ENCODE measurements around the gene LRRC18.

The LRRC18 gene

DNA sequence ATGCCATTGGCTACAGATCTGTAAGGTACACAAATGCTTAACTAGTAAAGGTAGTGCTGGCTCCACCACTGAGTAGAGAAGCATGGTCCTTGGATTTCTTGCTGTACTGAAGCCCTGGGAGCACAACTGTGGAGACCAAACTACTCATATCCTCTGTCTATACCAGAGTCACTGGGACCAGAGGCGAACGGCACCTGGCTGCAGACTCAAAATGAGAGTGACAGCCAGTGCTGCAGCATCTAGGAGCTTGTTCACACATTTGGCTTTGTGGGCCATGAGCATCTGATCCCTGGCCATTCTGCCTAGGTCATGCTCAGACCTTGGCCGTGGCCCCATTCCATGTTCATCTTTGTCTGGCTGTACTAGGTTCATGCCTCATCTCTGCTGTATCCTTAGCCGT lies 31.9 kb downstream of the LRRC18 start:
- Histone ChIP-seq H3K4me3 (ENCODE audit: low read depth, low read length) (no peak overlapping the region), H3K27me3 (ENCODE audit: insufficient read depth, low read length) (peaks cover 40% of the 10 kb centered on the region), H2AFZ (ENCODE audit: low read length, unreplicated experiment) (no peak overlapping the region), H3K79me2 (ENCODE audit: control insufficient read depth, insufficient read depth, low read length, unreplicated experiment) (no peaks in the 10 kb centered on the region), H3K27ac (ENCODE audit: low read depth, low read length) (no peak overlapping the region), H3K4me1 (ENCODE audit: control insufficient read depth, insufficient read depth, low read length, unreplicated experiment) (no peaks in the 10 kb centered on the region), H3K36me3 (ENCODE audit: insufficient read depth, low read length) (no peaks in the 10 kb centered on the region)

DNA sequence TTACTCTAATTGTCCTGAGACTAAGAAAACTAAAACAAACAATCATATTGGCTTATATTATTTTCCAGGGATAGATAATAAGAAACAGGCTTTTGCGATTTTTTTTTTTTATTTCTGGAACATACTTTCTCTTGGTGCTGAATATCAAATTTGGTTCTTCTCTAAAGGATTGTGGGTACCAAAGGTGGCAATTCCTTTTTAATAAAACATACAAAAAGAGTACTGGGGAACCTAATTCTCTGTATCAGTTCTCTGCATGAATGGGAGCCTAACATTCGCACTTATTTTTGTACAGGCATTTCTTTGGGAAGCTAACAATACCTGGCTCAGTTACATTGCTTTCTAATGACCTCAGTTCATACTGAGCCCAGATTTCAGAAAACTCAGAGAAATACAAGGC lies 32.8 kb downstream of the LRRC18 start:
- Histone ChIP-seq H2AFZ (ENCODE audit: low read length, unreplicated experiment) (no peak overlapping the region), H3K36me3 (ENCODE audit: insufficient read depth, low read length) (no peaks in the 10 kb centered on the region), H3K79me2 (ENCODE audit: control insufficient read depth, insufficient read depth, low read length, unreplicated experiment) (no peaks in the 10 kb centered on the region), H3K27me3 (ENCODE audit: insufficient read depth, low read length) (peaks cover 35% of the 10 kb centered on the region), H3K27ac (ENCODE audit: low read depth, low read length) (no peak overlapping the region), H3K4me3 (ENCODE audit: low read depth, low read length) (no peak overlapping the region), H3K4me1 (ENCODE audit: control insufficient read depth, insufficient read depth, low read length, unreplicated experiment) (no peaks in the 10 kb centered on the region)

DNA sequence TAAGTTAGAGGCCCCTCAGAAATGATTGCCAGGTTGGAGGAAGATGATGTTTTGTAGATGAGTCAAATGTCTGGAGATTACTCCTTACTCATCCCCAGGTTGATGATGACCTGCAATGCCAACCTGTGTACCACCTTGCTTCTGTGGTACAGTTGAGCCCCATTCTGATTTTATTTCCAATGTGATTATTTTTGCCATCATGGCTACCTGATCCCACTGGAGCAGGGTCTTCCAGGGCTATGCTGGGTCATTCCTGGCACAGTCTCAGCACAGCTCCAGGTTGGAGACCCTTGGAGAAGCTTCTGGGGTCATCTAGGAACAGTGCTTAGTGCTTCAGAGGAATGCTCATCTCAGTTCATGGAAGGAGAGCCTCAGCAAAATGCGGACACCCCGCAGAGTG lies 34.3 kb downstream of the LRRC18 start:
- Histone ChIP-seq H3K27ac (ENCODE audit: low read depth, low read length) (no peak overlapping the region), H3K79me2 (ENCODE audit: control insufficient read depth, insufficient read depth, low read length, unreplicated experiment) (no peaks in the 10 kb centered on the region), H3K4me1 (ENCODE audit: control insufficient read depth, insufficient read depth, low read length, unreplicated experiment) (no peaks in the 10 kb centered on the region), H3K36me3 (ENCODE audit: insufficient read depth, low read length) (no peaks in the 10 kb centered on the region), H3K4me3 (ENCODE audit: low read depth, low read length) (no peak overlapping the region), H2AFZ (ENCODE audit: low read length, unreplicated experiment) (no peak overlapping the region), H3K27me3 (ENCODE audit: insufficient read depth, low read length) (peaks cover 33% of the 10 kb centered on the region)

DNA sequence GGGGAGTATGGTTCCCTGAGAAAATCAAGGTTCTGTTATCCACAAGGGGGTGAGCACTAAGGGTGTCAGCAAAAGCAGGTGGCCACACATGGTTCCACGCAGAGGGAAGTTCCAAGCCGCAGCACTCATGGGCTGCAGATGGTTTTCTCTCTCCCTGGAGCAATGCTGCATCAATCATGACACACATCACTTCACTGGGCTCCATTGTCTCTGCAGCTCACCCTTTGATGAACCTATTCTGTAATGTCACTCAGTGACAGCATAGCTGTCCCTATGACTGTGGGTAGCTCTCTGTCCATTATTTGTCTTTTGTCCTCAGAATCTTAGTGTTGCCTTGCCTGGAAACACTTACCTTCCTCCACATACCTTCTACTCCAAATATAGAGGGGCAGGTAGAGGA lies 34.8 kb downstream of the LRRC18 start:
- Histone ChIP-seq H2AFZ (ENCODE audit: low read length, unreplicated experiment) (no peak overlapping the region), H3K36me3 (ENCODE audit: insufficient read depth, low read length) (no peaks in the 10 kb centered on the region), H3K27ac (ENCODE audit: low read depth, low read length) (no peak overlapping the region), H3K4me1 (ENCODE audit: control insufficient read depth, insufficient read depth, low read length, unreplicated experiment) (no peaks in the 10 kb centered on the region), H3K4me3 (ENCODE audit: low read depth, low read length) (no peak overlapping the region), H3K27me3 (ENCODE audit: insufficient read depth, low read length) (peaks cover 33% of the 10 kb centered on the region), H3K79me2 (ENCODE audit: control insufficient read depth, insufficient read depth, low read length, unreplicated experiment) (no peaks in the 10 kb centered on the region)

DNA sequence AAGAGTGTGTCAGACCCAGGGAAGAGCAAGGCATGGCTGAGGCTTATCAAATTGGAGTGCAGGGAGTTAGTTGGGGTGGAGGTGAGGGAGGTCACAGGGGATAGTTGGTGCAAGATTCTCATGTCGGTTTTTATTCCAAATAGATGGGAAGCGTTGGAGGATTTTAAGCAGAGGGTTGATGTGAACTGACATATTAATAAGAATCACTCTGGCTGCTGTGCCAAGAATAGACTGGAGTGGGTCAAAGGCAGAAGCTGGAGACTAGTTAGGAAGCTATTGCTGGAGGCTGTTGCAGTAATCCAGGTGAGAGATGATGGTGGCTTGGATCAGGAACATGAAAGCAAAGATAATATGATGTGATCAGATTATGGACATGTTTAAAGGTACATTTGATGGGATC lies 36.5 kb downstream of the LRRC18 start:
- no peak overlapping the region for H3K27ac ChIP-seq (ENCODE audit: low read depth, low read length)
- no peaks in the 10 kb centered on the region for H3K4me1 ChIP-seq (ENCODE audit: control insufficient read depth, insufficient read depth, low read length, unreplicated experiment)
- H3K79me2 ChIP-seq (ENCODE audit: control insufficient read depth, insufficient read depth, low read length, unreplicated experiment), result no peaks in the 10 kb centered on the region
- H3K4me3 ChIP-seq (ENCODE audit: low read depth, low read length), result no peak overlapping the region
- peaks cover 27% of the 10 kb centered on the region for H3K27me3 ChIP-seq (ENCODE audit: insufficient read depth, low read length)
- H3K36me3 ChIP-seq (ENCODE audit: insufficient read depth, low read length), result no peaks in the 10 kb centered on the region
- H2AFZ ChIP-seq (ENCODE audit: low read length, unreplicated experiment), result no peak overlapping the region

DNA sequence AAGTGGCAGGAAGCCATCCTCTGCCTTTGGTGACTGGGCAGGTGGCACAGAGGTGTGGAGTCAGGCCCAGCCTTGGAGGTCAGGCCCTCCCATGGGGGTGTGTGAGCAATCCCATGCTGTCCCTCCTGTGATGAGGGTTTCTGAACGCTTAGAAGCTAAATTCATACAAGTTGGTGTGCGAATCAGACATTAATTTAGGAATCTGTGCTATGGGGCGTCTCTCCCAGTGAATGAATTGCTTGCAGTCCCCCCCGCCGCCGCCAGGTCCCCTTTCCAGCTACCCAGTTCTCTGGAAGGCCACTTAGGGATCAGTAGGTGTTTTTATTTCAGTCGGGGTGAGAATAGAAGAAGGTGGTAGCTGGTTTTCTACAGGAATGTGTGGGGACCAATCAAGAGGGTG lies 37.5 kb downstream of the LRRC18 start:
- Histone ChIP-seq H3K36me3 (ENCODE audit: insufficient read depth, low read length) (no peaks in the 10 kb centered on the region), H3K27ac (ENCODE audit: low read depth, low read length) (no peak overlapping the region)

DNA sequence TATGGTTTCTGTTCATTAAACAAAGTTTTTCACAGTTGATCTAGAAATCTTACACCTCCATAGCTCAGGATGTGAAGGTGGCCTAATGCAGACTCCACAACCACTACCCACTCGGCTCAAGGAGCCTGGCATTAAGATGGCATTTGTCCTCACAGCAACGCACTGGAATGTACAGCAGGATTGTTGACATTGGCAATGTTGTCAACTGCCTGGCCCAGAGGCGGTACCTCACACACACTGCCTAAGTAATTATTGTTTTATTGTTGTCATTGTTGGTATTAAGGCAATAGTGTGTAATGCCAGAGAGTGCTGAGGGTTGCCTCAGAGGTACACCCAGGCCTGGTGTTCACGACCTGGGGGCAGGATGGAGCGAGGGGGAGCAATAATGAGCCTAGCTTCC lies 38.3 kb downstream of the LRRC18 start:
- peaks cover 15% of the 10 kb centered on the region for H3K27me3 ChIP-seq (ENCODE audit: insufficient read depth, low read length)
- H3K27ac ChIP-seq (ENCODE audit: low read depth, low read length), result no peak overlapping the region
- no peak overlapping the region for H2AFZ ChIP-seq (ENCODE audit: low read length, unreplicated experiment)
- H3K4me1 ChIP-seq (ENCODE audit: control insufficient read depth, insufficient read depth, low read length, unreplicated experiment), result no peaks in the 10 kb centered on the region
- no peaks in the 10 kb centered on the region for H3K36me3 ChIP-seq (ENCODE audit: insufficient read depth, low read length)
- no peak overlapping the region for H3K4me3 ChIP-seq (ENCODE audit: low read depth, low read length)
- no peaks in the 10 kb centered on the region for H3K79me2 ChIP-seq (ENCODE audit: control insufficient read depth, insufficient read depth, low read length, unreplicated experiment)

More for the DNA sequence above, 37.5 kb downstream of the LRRC18 start:
- no peaks in the 10 kb centered on the region for H3K4me1 ChIP-seq (ENCODE audit: control insufficient read depth, insufficient read depth, low read length, unreplicated experiment)
- H3K27me3 ChIP-seq (ENCODE audit: insufficient read depth, low read length), result peaks cover 23% of the 10 kb centered on the region
- no peaks in the 10 kb centered on the region for H3K79me2 ChIP-seq (ENCODE audit: control insufficient read depth, insufficient read depth, low read length, unreplicated experiment)
- no peak overlapping the region for H2AFZ ChIP-seq (ENCODE audit: low read length, unreplicated experiment)
- no peak overlapping the region for H3K4me3 ChIP-seq (ENCODE audit: low read depth, low read length)

DNA sequence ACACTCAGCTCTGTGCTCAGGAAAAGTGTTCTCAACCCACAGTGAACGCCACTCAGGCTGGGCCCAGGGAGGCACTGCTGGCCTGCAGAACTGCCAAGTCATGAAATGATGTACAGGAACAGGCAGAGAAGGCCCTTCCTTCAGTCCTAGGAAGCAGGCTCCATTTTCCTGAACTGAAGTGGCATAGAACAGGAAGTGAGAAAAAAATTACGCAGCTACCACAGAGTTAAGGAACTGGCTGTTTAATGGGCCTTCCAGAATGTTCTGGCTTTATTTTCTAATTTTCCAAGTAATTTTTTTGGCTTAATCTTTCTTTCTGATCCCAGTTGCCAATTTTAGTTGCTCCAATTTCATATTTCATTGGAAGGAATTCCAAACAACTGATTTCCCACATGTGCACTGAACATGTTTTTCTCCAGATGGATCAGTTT lies 39.3 kb downstream of the LRRC18 start:
- no peak overlapping the region for H3K27ac ChIP-seq (ENCODE audit: low read depth, low read length)
- no peak overlapping the region for H3K4me3 ChIP-seq (ENCODE audit: low read depth, low read length)
- H3K27me3 ChIP-seq (ENCODE audit: insufficient read depth, low read length), result peaks cover 11% of the 10 kb centered on the region; the same call in 1 of the 2 replicates
- H3K36me3 ChIP-seq (ENCODE audit: insufficient read depth, low read length), result no peaks in the 10 kb centered on the region
- H3K79me2 ChIP-seq (ENCODE audit: control insufficient read depth, insufficient read depth, low read length, unreplicated experiment), result no peaks in the 10 kb centered on the region
- H3K4me1 ChIP-seq (ENCODE audit: control insufficient read depth, insufficient read depth, low read length, unreplicated experiment), result no peaks in the 10 kb centered on the region
- H2AFZ ChIP-seq (ENCODE audit: low read length, unreplicated experiment), result no peak overlapping the region

DNA sequence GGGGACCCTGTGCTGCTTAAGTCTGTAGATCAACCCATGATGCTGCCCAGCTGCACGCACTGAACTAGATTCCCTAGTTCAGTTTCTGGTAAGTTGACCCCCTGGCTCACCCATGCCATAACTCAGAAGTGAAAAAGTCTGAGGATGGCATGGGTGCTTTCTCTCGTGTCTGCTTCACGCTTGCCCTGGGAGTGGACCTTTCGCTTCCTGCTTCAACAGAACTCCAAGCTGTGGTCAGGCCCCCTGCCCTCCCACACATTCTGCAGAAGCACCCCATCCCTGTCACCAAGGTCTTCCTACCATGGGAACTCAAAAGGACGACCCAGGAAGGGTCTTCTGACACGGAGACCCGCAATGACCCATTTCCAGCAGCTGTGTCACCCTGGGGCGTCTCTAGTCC lies 39.9 kb downstream of the LRRC18 start:
- Histone ChIP-seq H3K79me2 (ENCODE audit: control insufficient read depth, insufficient read depth, low read length, unreplicated experiment) (no peaks in the 10 kb centered on the region), H3K27me3 (ENCODE audit: insufficient read depth, low read length) (peaks cover 11% of the 10 kb centered on the region; the same call in 1 of the 2 replicates), H3K4me3 (ENCODE audit: low read depth, low read length) (no peak overlapping the region), H3K27ac (ENCODE audit: low read depth, low read length) (no peak overlapping the region), H3K36me3 (ENCODE audit: insufficient read depth, low read length) (no peaks in the 10 kb centered on the region), H3K4me1 (ENCODE audit: control insufficient read depth, insufficient read depth, low read length, unreplicated experiment) (no peaks in the 10 kb centered on the region), H2AFZ (ENCODE audit: low read length, unreplicated experiment) (no peak overlapping the region)

DNA sequence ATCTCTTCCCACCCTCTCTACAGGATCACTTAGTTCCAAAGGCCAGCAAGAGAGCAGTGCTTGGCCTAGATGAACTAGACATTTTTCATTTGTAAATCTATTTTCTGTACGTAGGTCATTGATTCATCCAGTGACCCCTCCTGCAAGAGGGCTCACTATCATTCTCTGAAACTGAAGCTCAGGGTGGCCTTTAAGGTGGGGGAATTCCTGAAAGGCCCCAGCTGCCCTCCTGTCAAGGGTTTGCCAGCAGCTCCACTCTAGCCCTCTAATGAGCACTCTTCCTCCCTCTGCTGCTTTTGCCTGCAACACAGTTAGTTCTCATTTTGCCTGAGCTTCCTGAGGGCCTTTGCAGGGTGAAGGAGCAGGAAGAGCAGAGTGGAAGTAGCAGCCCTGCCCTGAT lies 41.2 kb downstream of the LRRC18 start:
- H3K36me3 ChIP-seq (ENCODE audit: insufficient read depth, low read length), result no peaks in the 10 kb centered on the region
- H3K27ac ChIP-seq (ENCODE audit: low read depth, low read length), result no peak overlapping the region
- H3K4me3 ChIP-seq (ENCODE audit: low read depth, low read length), result no peak overlapping the region
- H3K27me3 ChIP-seq (ENCODE audit: insufficient read depth, low read length), result peaks cover 9% of the 10 kb centered on the region; the same call in 1 of the 2 replicates
- no peak overlapping the region for H2AFZ ChIP-seq (ENCODE audit: low read length, unreplicated experiment)
- no peaks in the 10 kb centered on the region for H3K79me2 ChIP-seq (ENCODE audit: control insufficient read depth, insufficient read depth, low read length, unreplicated experiment)
- H3K4me1 ChIP-seq (ENCODE audit: control insufficient read depth, insufficient read depth, low read length, unreplicated experiment), result no peaks in the 10 kb centered on the region

DNA sequence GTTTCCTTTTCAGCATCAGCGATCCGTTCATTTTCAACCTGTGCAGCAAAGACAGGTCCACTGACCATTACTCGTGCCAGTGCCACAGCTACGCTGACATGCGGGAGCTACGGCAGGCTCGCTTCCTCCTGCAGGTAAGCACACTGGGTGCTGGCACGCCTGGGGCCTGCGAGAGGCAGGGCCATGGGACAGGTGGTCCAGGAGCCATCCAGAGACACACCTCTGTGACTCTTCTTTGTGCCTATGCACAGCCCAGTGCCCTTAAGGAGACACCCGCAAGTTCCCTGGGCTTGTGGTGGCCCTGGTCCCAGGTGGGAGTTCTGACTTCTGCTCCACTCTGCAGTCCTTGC lies 42.2 kb downstream of the LRRC18 start:
- Histone ChIP-seq H3K4me3 (ENCODE audit: low read depth, low read length) (no peak overlapping the region), H3K36me3 (ENCODE audit: insufficient read depth, low read length) (no peaks in the 10 kb centered on the region), H3K79me2 (ENCODE audit: control insufficient read depth, insufficient read depth, low read length, unreplicated experiment) (no peaks in the 10 kb centered on the region), H3K4me1 (ENCODE audit: control insufficient read depth, insufficient read depth, low read length, unreplicated experiment) (no peaks in the 10 kb centered on the region), H3K27me3 (ENCODE audit: insufficient read depth, low read length) (peaks cover 15% of the 10 kb centered on the region; the same call in 1 of the 2 replicates), H2AFZ (ENCODE audit: low read length, unreplicated experiment) (no peak overlapping the region), H3K27ac (ENCODE audit: low read depth, low read length) (no peak overlapping the region)

All from ACC112 (cell line).